Measurements from ENCODE around the gene SOWAHA. TPM values are rescaled to one million over a fixed set of nuclear protein-coding genes. Genes with fewer than 3 reads are reported as not detected.

Gene SOWAHA
- total RNA-seq, 1 donor = under 0.01 TPM

DNA sequence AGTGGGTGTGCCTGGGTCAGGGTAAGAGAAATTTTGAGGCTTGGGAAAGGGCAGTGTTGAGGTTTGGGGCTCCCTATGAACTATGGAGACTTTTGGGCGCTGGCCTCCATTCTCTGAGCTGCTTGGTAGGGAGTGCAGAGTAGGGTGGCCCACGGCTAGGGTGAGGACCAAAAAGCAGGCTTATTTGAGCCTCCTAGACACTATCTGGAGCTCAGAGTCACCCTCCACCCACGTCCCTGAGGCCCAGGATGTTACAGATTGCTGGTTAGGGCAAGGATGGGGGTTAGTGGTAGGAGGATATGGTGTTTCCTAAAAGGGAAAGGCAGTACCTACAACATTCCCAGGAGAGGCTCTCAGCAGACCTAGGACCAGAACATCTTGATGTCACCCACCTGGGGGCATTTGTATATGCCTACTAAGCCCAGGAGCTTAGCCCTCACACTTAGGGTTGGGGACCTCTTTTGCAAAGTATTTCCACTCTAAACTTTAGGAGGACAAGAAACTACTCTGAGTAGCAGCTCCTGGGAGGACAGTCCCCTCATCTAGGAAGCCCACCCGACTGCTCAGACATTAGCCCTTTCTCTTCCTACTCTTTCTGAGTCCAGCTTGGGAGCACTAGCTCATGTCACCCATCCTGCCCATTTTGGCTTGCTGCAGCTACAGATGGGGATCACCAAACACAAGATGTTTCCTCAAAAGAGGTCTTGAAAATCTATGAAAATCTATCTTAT lies 15.0 kb downstream of the SOWAHA start:
- H3K79me2 ChIP-seq (ENCODE audit: insufficient read depth, low read length) = peaks cover 16% of the 10 kb centered on the region
- no peak overlapping the region for H3K27ac ChIP-seq (ENCODE audit: low read depth, low read length)
- no peaks in the 10 kb centered on the region for H3K27me3 ChIP-seq (ENCODE audit: insufficient read depth, low read length)
- H2AFZ ChIP-seq (ENCODE audit: low read length) = no peak overlapping the region
- TF ChIP-seq, protein P1, sequence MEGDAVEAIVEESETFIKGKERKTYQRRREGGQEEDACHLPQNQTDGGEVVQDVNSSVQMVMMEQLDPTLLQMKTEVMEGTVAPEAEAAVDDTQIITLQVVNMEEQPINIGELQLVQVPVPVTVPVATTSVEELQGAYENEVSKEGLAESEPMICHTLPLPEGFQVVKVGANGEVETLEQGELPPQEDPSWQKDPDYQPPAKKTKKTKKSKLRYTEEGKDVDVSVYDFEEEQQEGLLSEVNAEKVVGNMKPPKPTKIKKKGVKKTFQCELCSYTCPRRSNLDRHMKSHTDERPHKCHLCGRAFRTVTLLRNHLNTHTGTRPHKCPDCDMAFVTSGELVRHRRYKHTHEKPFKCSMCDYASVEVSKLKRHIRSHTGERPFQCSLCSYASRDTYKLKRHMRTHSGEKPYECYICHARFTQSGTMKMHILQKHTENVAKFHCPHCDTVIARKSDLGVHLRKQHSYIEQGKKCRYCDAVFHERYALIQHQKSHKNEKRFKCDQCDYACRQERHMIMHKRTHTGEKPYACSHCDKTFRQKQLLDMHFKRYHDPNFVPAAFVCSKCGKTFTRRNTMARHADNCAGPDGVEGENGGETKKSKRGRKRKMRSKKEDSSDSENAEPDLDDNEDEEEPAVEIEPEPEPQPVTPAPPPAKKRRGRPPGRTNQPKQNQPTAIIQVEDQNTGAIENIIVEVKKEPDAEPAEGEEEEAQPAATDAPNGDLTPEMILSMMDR (IDR thresholded peaks at IDR 0.05; ENCODE audit: extremely low read depth, low read depth, low read length) = no peak
- no peak overlapping the region for H3K4me2 ChIP-seq (ENCODE audit: insufficient read depth, low read length)
- DNase-seq (ENCODE audit: insufficient read length, low spot score, missing footprints) = peak; percentile 71
- peaks cover 6% of the 10 kb centered on the region for H3K4me1 ChIP-seq (ENCODE audit: insufficient read depth, low read length)
- H4K20me1 ChIP-seq (ENCODE audit: insufficient read depth, low read length) = peaks cover 11% of the 10 kb centered on the region
- H3K9me3 ChIP-seq (ENCODE audit: low read depth, low read length) = no peaks in the 10 kb centered on the region
- H3K4me3 ChIP-seq (ENCODE audit: insufficient read depth, low read length) = no peak overlapping the region
- H3K36me3 ChIP-seq (ENCODE audit: insufficient read depth, low read length) = peaks cover 6% of the 10 kb centered on the region

DNA sequence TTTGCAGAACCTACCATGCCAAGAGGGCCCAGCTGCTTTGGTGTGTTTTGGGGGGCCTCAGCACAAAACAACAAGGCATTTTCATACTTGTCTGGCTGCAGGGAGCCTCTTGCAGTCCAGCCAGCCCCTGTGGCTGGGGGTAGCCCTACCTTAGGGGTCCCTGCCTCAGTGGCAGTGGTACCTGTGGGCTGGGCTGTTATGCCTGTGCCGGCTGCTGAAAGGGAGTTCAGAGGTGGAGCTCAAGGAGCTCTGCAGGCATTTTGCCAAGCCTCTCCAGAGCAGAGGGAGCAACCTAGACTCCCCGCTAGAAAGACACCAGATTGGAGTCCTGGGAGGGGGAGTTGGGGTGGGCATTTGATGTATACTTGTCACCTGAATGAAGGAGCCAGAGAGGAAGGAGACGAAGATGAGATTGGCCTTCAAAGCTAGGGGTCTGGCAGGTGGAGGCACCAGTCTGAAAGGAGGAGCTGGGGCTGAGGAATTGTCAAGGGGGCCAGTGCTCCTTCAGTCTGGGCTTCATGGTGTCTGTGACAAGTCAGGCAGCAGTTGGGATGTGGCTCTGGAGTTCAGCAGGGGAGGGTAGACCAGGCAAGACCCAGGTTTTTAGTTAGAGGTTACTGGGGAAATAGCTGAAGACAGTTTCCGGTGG lies 15.9 kb downstream of the SOWAHA start:
- Histone ChIP-seq H3K4me1 (ENCODE audit: insufficient read depth, low read length) (peaks cover 6% of the 10 kb centered on the region), H3K36me3 (ENCODE audit: insufficient read depth, low read length) (peaks cover 6% of the 10 kb centered on the region), H3K27me3 (ENCODE audit: insufficient read depth, low read length) (no peaks in the 10 kb centered on the region), H3K4me3 (ENCODE audit: insufficient read depth, low read length) (peak overlapping the region; percentile 85), H3K9me3 (ENCODE audit: low read depth, low read length) (no peaks in the 10 kb centered on the region), H2AFZ (ENCODE audit: low read length) (peak overlapping the region; percentile 86), H3K79me2 (ENCODE audit: insufficient read depth, low read length) (peaks cover 16% of the 10 kb centered on the region), H4K20me1 (ENCODE audit: insufficient read depth, low read length) (peaks cover 11% of the 10 kb centered on the region), H3K27ac (ENCODE audit: low read depth, low read length) (no peak overlapping the region), H3K4me2 (ENCODE audit: insufficient read depth, low read length) (peak overlapping the region; percentile 90)
- peak; percentile 80 for DNase-seq (ENCODE audit: insufficient read length, low spot score, missing footprints)
- TF ChIP-seq, protein P1 (IDR thresholded peaks at IDR 0.05; ENCODE audit: extremely low read depth, low read depth, low read length) = no peak

DNA sequence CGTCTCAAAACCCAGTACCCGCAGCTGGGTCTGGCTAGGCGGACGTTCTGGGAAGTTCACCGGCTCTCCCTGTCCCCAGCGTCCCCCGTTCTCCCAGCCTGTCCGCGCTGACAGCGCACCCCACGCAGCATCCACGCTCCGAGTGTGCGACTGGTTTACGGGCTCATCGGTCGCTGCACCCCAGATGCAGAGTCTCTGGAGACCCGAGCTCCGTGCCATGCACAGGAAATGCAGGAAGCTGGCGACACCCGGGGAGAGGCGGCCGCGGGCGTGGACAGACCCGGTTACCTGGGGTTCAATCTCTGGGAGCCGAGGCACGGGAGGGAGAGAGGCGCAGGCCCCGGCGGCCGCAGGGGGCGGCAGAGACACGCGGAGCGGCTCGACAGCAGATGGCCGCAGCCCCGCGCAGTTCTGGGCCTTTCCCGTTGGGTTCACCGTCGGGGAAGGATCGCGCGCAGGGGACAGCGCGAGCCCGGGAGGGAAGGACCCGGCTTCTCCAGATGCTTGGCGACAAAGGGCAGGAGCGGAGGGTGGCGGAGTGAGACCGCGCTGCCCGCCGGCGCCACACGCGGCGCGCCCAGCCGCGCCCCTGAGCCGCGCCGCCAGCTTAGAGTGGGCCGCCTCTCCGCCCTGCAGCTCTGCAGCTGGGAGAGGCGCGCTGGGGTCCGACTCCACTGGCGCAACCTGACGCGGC lies 16.8 kb downstream of the SOWAHA start:
- peaks cover 16% of the 10 kb centered on the region for H3K79me2 ChIP-seq (ENCODE audit: insufficient read depth, low read length)
- DNase-seq (ENCODE audit: insufficient read length, low spot score, missing footprints) = peak; percentile 100
- TF ChIP-seq, protein P1 (IDR thresholded peaks at IDR 0.05; ENCODE audit: extremely low read depth, low read depth, low read length) = peak; percentile 78
- peak overlapping the region; percentile 86 for H2AFZ ChIP-seq (ENCODE audit: low read length)
- no peaks in the 10 kb centered on the region for H3K9me3 ChIP-seq (ENCODE audit: low read depth, low read length)
- H3K36me3 ChIP-seq (ENCODE audit: insufficient read depth, low read length) = peaks cover 3% of the 10 kb centered on the region
- H3K27me3 ChIP-seq (ENCODE audit: insufficient read depth, low read length) = no peaks in the 10 kb centered on the region
- peak overlapping the region; percentile 85 for H3K4me3 ChIP-seq (ENCODE audit: insufficient read depth, low read length)
- peaks cover 6% of the 10 kb centered on the region for H3K4me1 ChIP-seq (ENCODE audit: insufficient read depth, low read length)
- H3K4me2 ChIP-seq (ENCODE audit: insufficient read depth, low read length) = peak overlapping the region; percentile 90
- H3K27ac ChIP-seq (ENCODE audit: low read depth, low read length) = peak overlapping the region; percentile 56
- peaks cover 11% of the 10 kb centered on the region for H4K20me1 ChIP-seq (ENCODE audit: insufficient read depth, low read length)
